Measurements from ENCODE around the gene MAB21L4.

The MAB21L4 gene

GRCh38 chr2:240878341-240878936, 17.5 kb downstream of the MAB21L4 start:
- H3K4me3 ChIP-seq (ENCODE audit: low read depth, low read length): no peak overlapping the region
- in situ Hi-C loops (cut with HindIII; ENCODE audit: low pct_ligation_motif_present, low sequenced_read_pairs): no loop called here
- no peak for TF ChIP-seq CTCF (IDR thresholded peaks at IDR 0.05; ENCODE audit: low read depth, low read length, missing control alignments)
- no peak overlapping the region for H3K27ac ChIP-seq
- H3K36me3 ChIP-seq (replicated peaks): no peaks in the 10 kb centered on the region
- no peak for DNase-seq
- no peaks in the 10 kb centered on the region for H3K27me3 ChIP-seq (replicated peaks)

DNA sequence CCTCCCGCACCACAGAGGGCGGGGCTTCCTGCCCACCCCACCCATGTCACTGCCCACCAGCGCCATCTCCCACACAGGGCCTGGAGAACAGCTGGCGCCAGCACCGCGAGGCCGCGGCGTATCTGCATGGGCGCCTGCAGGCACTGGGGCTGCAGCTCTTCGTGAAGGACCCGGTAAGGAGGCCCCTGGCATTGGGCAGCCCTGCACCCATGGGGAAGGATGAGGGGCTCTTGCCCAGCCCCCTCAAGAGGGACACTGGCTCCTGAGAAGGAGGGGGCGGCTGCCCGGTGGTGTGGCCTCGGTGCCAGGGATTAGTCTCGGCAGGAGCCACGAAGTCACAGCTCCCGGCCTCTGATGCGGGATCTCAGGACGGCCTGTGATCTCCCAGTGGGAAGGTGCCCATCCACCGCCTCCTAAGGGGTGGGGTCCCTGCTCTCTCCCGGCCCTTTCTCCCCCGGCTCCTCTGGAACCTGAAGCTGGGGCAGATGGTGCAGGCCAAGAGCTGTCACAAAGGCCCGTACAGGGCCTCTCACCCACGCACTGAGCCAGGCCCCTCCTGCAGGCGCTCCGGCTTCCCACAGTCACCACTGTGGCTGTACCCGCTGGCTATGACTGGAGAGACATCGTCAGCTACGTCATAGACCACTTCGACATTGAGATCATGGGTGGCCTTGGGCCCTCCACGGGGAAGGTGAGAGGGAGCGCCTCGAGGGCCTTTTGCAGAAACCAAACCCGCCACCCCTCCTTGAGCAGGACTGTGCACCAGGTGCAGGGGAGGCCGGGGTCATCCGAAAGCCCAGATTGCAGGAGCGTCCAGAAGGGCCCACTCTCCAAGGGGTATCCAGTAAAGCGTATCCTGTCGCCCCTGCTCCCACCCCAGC, 18.3 kb downstream of the MAB21L4 start:
- Histone ChIP-seq H3K27ac (no peak overlapping the region), H3K36me3 (replicated peaks) (no peaks in the 10 kb centered on the region), H3K27me3 (replicated peaks) (no peaks in the 10 kb centered on the region), H3K4me3 (ENCODE audit: low read depth, low read length) (no peak overlapping the region)
- no peak for DNase-seq
- in situ Hi-C loops (cut with HindIII; ENCODE audit: low pct_ligation_motif_present, low sequenced_read_pairs): no loop called here
- TF ChIP-seq CTCF (IDR thresholded peaks at IDR 0.05; ENCODE audit: low read depth, low read length, missing control alignments): no peak

GRCh38 chr2:240876475-240877251, 19.3 kb downstream of the MAB21L4 start:
- Histone ChIP-seq H3K27me3 (replicated peaks) (no peaks in the 10 kb centered on the region), H3K27ac (no peak overlapping the region), H3K36me3 (replicated peaks) (no peaks in the 10 kb centered on the region), H3K4me3 (ENCODE audit: low read depth, low read length) (no peak overlapping the region)
- no peak for DNase-seq
- in situ Hi-C loops (cut with HindIII; ENCODE audit: low pct_ligation_motif_present, low sequenced_read_pairs): no loop called here
- no peak for TF ChIP-seq CTCF (IDR thresholded peaks at IDR 0.05; ENCODE audit: low read depth, low read length, missing control alignments)

DNA sequence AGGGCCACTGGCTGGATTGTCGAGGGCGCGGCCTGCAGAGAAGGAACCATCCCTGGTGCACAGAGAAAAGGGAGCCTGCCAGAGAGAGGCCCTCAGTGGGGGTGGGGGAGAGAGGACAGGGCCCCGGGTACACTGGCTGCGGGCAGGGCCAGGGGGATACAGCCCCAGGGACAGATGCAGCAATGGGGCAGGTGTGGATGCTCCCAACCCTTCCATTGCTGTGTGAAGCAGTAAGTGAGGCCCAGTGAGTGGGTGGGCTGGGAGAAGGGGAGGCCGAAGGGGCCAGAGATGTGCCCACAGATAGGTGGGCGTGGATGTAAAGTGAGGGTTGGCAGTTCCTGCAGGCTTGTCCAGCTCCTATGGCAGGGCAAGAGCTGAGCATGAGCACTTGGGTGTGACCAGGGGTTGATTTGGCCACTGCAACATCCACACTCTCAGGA, 19.9 kb downstream of the MAB21L4 start:
- H3K4me3 ChIP-seq (ENCODE audit: low read depth, low read length): no peak overlapping the region
- H3K27ac ChIP-seq: no peak overlapping the region
- no peak for TF ChIP-seq CTCF (IDR thresholded peaks at IDR 0.05; ENCODE audit: low read depth, low read length, missing control alignments)
- H3K36me3 ChIP-seq (replicated peaks): no peaks in the 10 kb centered on the region
- DNase-seq: no peak
- no peaks in the 10 kb centered on the region for H3K27me3 ChIP-seq (replicated peaks)
- in situ Hi-C loops (cut with HindIII; ENCODE audit: low pct_ligation_motif_present, low sequenced_read_pairs): no loop called here

DNA sequence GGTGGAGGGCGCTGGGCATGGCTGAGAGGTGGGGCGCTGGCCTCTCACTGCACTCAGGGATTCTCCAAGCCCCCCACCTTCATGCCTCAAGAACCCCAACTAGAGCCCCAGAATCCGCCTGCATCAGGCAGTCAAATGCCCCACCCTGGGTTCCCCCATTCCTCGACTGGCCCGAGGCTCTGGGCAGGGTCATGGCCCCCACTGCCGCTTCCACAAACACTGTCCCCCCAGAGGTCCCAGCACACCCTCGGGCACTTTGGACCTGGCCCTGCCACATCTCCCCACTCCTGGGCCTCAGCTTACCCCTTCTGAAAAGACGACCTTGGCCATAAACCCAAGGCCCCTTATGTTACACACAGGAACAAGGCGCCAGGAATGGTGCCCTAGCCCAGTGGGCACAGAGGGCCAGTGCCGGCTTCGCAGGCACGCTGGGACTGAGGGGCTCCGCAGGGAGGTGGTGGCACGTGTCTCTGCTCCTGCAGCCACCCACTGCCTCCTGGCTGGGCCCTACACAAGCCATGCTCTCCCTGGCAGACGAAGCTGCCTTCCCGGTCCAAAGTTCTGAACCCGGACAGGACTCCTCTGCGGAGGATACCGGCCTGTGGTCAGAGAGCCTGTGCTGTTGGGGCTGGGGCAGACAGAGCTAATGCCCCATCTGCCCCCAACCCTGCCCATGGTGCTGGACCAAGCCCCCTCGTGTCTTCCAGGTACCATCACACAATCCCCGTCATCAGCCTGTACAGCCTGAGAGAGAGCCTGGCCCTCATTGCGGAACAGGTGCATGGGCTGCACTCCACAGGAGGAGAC, 20.5 kb downstream of the MAB21L4 start:
- Histone ChIP-seq H3K36me3 (replicated peaks) (no peaks in the 10 kb centered on the region), H3K27me3 (replicated peaks) (no peaks in the 10 kb centered on the region), H3K4me3 (ENCODE audit: low read depth, low read length) (no peak overlapping the region), H3K27ac (no peak overlapping the region)
- DNase-seq: no peak
- in situ Hi-C loops (cut with HindIII; ENCODE audit: low pct_ligation_motif_present, low sequenced_read_pairs): no loop called here
- TF ChIP-seq CTCF (IDR thresholded peaks at IDR 0.05; ENCODE audit: low read depth, low read length, missing control alignments): no peak
